Chondrocyte (in vitro differentiated cells): Measurements from ENCODE around the gene FGF1. TPM values are rescaled to one million over a fixed set of nuclear protein-coding genes. Genes with fewer than 3 reads are reported as not detected.

Experiments used
- DNase-seq: peaks from one replicate; pipeline ENCODE4 v3.0.0; 2021; ENCODE audit warnings: mixed read lengths, low spot score
- H3K27ac Mint-ChIP-seq: one replicate; pipeline ENCODE4 v1.8.0; 2021; ENCODE audit warnings: mild to moderate bottlenecking, moderate library complexity, mixed read lengths; ENCODE audit not compliant: unreplicated experiment
- H3K27me3 Mint-ChIP-seq: 2 replicates; pipeline ENCODE4 v1.8.0; 2021; ENCODE audit warnings: low read depth, mixed read lengths
- H3K36me3 Mint-ChIP-seq: 2 replicates; pipeline ENCODE4 v1.8.0; 2021; ENCODE audit warnings: low read depth, mixed read lengths
- H3K4me1 Mint-ChIP-seq: 2 replicates; pipeline ENCODE4 v1.8.0; 2021; ENCODE audit warnings: low read depth, mild to moderate bottlenecking, mixed read lengths
- H3K4me3 Mint-ChIP-seq: one replicate; pipeline ENCODE4 v1.8.0; 2021; ENCODE audit warnings: mild to moderate bottlenecking, moderate library complexity, mixed read lengths; ENCODE audit not compliant: unreplicated experiment
- H3K9me3 Mint-ChIP-seq: 2 replicates; pipeline ENCODE4 v1.8.0; 2021; ENCODE audit warnings: low read depth, mixed read lengths
- total RNA-seq: library from RNA; stranded (reverse); gene quantifications from 3 replicates; pipeline ENCODE4 v1.2.1, GENCODE V29; 2021
- TF ChIP-seq, protein P1 (sequence below): fragments of 200-600 bp; sonication (generic); IDR thresholded peaks from 2 replicates; pipeline ENCODE4 v1.5.0; 2021; ENCODE audit warnings: antibody characterized with exemption, mild to moderate bottlenecking, moderate library complexity

The FGF1 gene
- total RNA-seq, 1 donor from 2014 or later, result 6.9 TPM

DNA sequence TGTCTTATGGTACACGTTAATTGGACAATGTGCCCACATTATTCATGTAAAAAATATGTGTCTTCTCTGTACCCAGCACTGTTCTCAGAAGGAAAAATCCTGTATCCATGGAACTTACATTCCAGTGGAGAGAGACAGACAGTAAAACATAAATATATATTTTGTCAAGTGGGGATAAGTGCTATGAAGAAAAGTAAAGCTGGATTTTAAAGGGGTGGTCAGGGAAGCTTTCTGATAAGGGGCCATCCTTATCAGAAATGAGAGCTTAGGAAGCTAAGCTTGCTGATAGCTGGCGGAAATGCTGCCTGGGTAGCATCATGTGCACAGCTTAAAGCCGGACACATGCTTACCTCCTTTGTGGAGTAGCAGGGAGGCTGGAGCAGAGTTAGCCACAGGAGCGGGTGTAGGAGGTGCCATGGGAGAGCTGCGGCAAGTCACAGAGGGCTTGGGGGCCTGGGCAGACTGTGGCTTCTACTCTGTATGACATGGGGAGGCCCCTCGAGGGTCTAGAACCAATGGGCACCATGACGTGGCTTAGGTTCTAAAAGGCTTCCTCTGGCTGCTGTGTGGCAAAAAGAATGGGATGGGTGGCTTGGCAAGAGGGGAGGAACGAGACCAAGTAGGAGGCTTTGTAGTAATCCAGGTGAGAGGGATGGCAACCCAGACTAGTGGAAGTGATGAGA is 141.7 kb downstream of the FGF1 start:
- TF ChIP-seq, protein P1, sequence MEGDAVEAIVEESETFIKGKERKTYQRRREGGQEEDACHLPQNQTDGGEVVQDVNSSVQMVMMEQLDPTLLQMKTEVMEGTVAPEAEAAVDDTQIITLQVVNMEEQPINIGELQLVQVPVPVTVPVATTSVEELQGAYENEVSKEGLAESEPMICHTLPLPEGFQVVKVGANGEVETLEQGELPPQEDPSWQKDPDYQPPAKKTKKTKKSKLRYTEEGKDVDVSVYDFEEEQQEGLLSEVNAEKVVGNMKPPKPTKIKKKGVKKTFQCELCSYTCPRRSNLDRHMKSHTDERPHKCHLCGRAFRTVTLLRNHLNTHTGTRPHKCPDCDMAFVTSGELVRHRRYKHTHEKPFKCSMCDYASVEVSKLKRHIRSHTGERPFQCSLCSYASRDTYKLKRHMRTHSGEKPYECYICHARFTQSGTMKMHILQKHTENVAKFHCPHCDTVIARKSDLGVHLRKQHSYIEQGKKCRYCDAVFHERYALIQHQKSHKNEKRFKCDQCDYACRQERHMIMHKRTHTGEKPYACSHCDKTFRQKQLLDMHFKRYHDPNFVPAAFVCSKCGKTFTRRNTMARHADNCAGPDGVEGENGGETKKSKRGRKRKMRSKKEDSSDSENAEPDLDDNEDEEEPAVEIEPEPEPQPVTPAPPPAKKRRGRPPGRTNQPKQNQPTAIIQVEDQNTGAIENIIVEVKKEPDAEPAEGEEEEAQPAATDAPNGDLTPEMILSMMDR, result no peak
- Mint-ChIP-seq H3K36me3 (no peaks in the 10 kb centered on the region), H3K4me3 (no peak overlapping the region), H3K4me1 (peaks cover 66% of the 10 kb centered on the region), H3K27ac (peak overlapping the region; percentile 86), H3K27me3 (no peaks in the 10 kb centered on the region), H3K9me3 (no peaks in the 10 kb centered on the region)
- DNase-seq, result no peak

DNA sequence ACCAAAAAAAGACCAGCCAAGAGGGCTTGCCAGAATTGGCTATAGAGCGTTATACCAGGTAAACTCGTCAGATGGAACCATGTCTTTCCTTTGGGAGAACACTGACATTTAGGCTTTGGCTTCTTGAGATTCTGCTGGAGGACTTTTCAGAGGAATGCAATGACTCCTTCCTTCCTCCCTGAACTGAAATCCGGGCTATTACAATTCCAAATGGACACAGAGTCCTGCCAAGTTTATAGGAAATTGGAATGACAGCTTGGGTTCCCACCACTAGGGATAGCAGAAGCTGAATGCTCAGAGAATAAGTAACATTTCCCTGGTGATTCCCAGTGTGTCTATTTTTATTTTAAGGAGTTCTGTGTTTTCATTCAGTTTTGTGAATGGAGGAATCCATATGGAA is 143.0 kb downstream of the FGF1 start:
- no peaks in the 10 kb centered on the region for H3K36me3 Mint-ChIP-seq
- TF ChIP-seq, protein P1, result peak; percentile 63
- H3K9me3 Mint-ChIP-seq, result no peaks in the 10 kb centered on the region
- H3K27me3 Mint-ChIP-seq, result no peaks in the 10 kb centered on the region
- H3K4me1 Mint-ChIP-seq, result peaks cover 60% of the 10 kb centered on the region
- peak overlapping the region; percentile 60 for H3K27ac Mint-ChIP-seq
- H3K4me3 Mint-ChIP-seq, result no peak overlapping the region
- DNase-seq, result no peak

Other genes starting within 250 kb of the FGF1 start
- 6.0 to 16.7 TPM (median 16.4 TPM) in 3 replicates for gene ARHGAP26, start 84.3 kb upstream of the FGF1 start, total RNA-seq